Hepatocyte (in vitro differentiated cells): ENCODE results near the gene TDRKH.

Experiments
- EZH2 ChIP-seq: fragments of 200-600 bp; sonication (generic); IDR thresholded peaks from 2 replicates; pipeline ENCODE4 v1.6.1; 2016; ENCODE audit warnings: antibody characterized with exemption, mild to moderate bottlenecking, borderline replicate concordance
- TF ChIP-seq, protein P1 (sequence below): fragments of 200-600 bp; sonication (generic); IDR thresholded peaks from 2 replicates; pipeline ENCODE4 v1.5.1; 2016; ENCODE audit warnings: antibody characterized with exemption, mild to moderate bottlenecking; ENCODE audit not compliant: poor library complexity

DNA sequence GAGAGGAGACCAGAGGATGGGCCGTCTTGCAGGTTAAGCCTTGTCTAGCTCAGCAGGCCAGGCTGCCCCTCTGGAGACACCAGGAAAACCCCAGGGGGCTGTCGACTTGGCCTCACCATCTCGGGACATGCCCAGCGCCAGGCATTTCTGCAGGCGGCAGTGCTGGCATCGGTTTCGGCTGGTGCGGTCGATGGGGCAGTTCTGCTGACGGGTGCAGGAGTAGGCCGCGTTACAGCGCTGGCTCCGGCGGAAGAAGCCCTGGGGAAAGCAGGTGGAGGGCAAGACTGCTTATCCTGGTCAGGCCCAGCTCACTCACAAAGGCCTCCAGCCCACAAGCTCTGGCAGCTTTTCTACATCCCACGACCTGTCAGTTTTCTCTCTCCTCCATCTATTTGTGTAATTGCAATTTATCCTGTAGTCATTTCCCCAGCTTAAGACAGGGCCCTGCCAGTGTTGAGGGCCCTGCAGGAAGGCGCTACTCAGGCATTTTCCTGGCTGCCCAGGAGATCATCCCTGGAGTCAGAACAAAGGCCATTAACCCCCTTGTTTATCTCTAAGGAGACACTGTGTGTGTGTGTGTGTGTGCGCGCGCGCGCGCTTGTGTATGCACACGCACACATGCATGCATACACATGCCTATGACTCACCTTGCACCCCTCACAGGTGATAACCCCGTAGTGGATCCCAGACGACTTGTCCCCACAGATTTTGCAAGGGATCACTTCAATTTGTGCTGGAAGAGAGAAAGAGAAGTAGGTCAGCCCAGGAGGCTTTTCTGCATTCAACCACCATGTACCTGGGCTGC lies 26.4 kb upstream of the TDRKH start:
- TF ChIP-seq, protein P1, sequence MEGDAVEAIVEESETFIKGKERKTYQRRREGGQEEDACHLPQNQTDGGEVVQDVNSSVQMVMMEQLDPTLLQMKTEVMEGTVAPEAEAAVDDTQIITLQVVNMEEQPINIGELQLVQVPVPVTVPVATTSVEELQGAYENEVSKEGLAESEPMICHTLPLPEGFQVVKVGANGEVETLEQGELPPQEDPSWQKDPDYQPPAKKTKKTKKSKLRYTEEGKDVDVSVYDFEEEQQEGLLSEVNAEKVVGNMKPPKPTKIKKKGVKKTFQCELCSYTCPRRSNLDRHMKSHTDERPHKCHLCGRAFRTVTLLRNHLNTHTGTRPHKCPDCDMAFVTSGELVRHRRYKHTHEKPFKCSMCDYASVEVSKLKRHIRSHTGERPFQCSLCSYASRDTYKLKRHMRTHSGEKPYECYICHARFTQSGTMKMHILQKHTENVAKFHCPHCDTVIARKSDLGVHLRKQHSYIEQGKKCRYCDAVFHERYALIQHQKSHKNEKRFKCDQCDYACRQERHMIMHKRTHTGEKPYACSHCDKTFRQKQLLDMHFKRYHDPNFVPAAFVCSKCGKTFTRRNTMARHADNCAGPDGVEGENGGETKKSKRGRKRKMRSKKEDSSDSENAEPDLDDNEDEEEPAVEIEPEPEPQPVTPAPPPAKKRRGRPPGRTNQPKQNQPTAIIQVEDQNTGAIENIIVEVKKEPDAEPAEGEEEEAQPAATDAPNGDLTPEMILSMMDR = no peak
- no peak for TF ChIP-seq EZH2
